HepG2 (cell line): ENCODE data around the gene PRKCZ. TPM values are rescaled to one million over a fixed set of nuclear protein-coding genes. Genes with fewer than 3 reads are reported as not detected.

Experiments used
- AGO2 ChIP-seq: fragments of 200-400 bp; formaldehyde crosslinking; optimal IDR thresholded peaks from 2 replicates; pipeline ENCODE3; 2017; ENCODE audit warnings: mild to moderate bottlenecking, low read depth, low read length, moderate library complexity
- EEA1 ChIP-seq: sonication (generic); formaldehyde crosslinking; IDR thresholded peaks from 2 replicates; pipeline ENCODE4 v1.5.1; 2020; ENCODE audit warnings: mild to moderate bottlenecking, missing genetic modification reagents, borderline replicate concordance
- HMG20A ChIP-seq: IDR thresholded peaks from 2 replicates; pipeline ENCODE4 v1.6.1; 2016; ENCODE audit warnings: borderline replicate concordance
- HMGXB3 ChIP-seq: sonication (generic); formaldehyde crosslinking; IDR thresholded peaks from 2 replicates; pipeline ENCODE4 v1.4.0; 2020; ENCODE audit warnings: missing genetic modification reagents, borderline replicate concordance
- HNF4A ChIP-seq: sonication (generic); formaldehyde crosslinking; IDR thresholded peaks from 2 replicates; pipeline ENCODE4 v1.4.0; 2020; ENCODE audit warnings: missing genetic modification reagents
- KDM3A ChIP-seq: IDR thresholded peaks from 2 replicates; pipeline ENCODE4 v1.6.1; 2018; ENCODE audit warnings: low read depth, missing compliant biosample characterization
- POLR2G ChIP-seq: fragments of 200-400 bp; formaldehyde crosslinking; IDR thresholded peaks from 2 replicates; pipeline ENCODE4 v1.6.1; 2018; ENCODE audit warnings: mild to moderate bottlenecking, low read depth, low read length, moderate library complexity
- SYNCRIP ChIP-seq: fragments of 200-400 bp; formaldehyde crosslinking; IDR thresholded peaks from 2 replicates; pipeline ENCODE4 v1.6.1; 2018; ENCODE audit warnings: mild to moderate bottlenecking, low read depth, low read length; ENCODE audit not compliant: insufficient read depth
- TARDBP ChIP-seq: sonication (generic); formaldehyde crosslinking; IDR thresholded peaks from 2 replicates; pipeline ENCODE4 v1.8.0; 2022; ENCODE audit warnings: mild to moderate bottlenecking, missing genetic modification reagents
- TP53 ChIP-seq: sonication (generic); formaldehyde crosslinking; conservative IDR thresholded peaks from 2 replicates; pipeline ENCODE4 v1.4.0; 2020; ENCODE audit warnings: missing genetic modification reagents
- ZBTB20 ChIP-seq: sonication (generic); formaldehyde crosslinking; IDR thresholded peaks from 2 replicates; pipeline ENCODE4 v1.8.1; 2023; ENCODE audit warnings: missing genetic modification reagents, low read depth, mild to moderate bottlenecking, borderline replicate concordance
- ZFP37 ChIP-seq: sonication (generic); formaldehyde crosslinking; IDR thresholded peaks from 2 replicates; pipeline ENCODE4 v1.4.0; 2020; ENCODE audit warnings: missing genetic modification reagents, borderline replicate concordance
- ZNF230 ChIP-seq: sonication (generic); formaldehyde crosslinking; IDR thresholded peaks from 2 replicates; pipeline ENCODE4 v1.4.0; 2020; ENCODE audit warnings: mild to moderate bottlenecking, missing genetic modification reagents
- ZNF292 ChIP-seq: sonication (generic); formaldehyde crosslinking; IDR thresholded peaks from 2 replicates; pipeline ENCODE4 v1.8.1; 2022; ENCODE audit warnings: mild to moderate bottlenecking, low read depth, missing genetic modification reagents, borderline replicate concordance
- ZNF331 ChIP-seq: sonication (generic); formaldehyde crosslinking; IDR thresholded peaks from 2 replicates; pipeline ENCODE4 v1.4.0; 2020; ENCODE audit warnings: missing genetic modification reagents
- ZNF512 ChIP-seq: sonication (generic); formaldehyde crosslinking; IDR thresholded peaks from 2 replicates; pipeline ENCODE4 v1.4.0; 2020; ENCODE audit warnings: mild to moderate bottlenecking, missing genetic modification reagents
- ZNF552 ChIP-seq: sonication (generic); formaldehyde crosslinking; IDR thresholded peaks from 2 replicates; pipeline ENCODE4 v1.9.0; 2022; ENCODE audit warnings: missing genetic modification reagents, mild to moderate bottlenecking, borderline replicate concordance
- ZNF766 ChIP-seq: sonication (generic); formaldehyde crosslinking; IDR thresholded peaks from 2 replicates; pipeline ENCODE4 v1.5.0; 2020; ENCODE audit warnings: missing genetic modification reagents, borderline replicate concordance
- ZNF800 ChIP-seq: sonication (generic); formaldehyde crosslinking; IDR thresholded peaks from 2 replicates; pipeline ENCODE4 v1.4.0; 2020; ENCODE audit warnings: missing genetic modification reagents
- ZNF891 ChIP-seq: sonication (generic); formaldehyde crosslinking; IDR thresholded peaks from 2 replicates; pipeline ENCODE4 v1.5.0; 2020; ENCODE audit warnings: mild to moderate bottlenecking, missing genetic modification reagents
- polyA plus RNA-seq, 8 experiments: library from polyadenylated mRNA; depleted of rRNA in 3 of 8; stranded (reverse) in 7 of 8; unstranded in 1 of 8; fragments of >200 nt; fragmentation: Illumina TruSeq in 4 of 8; extraction: Trizol in 4 of 8; gene quantifications; 2 replicates each; pipeline versions ENCODE4 v1.2.1 to v1.2.3, GENCODE V29; 2011 to 2016; ENCODE audit warnings: low read depth in 4 of 8, missing spikeins in 1 of 8, mixed read lengths in 1 of 8; ENCODE audit not compliant: insufficient read depth in 1 of 8
- total RNA-seq, 5 experiments: library from RNA; depleted of rRNA; stranded (reverse); fragments of >200 nt; fragmentation: Illumina TruSeq; extraction: Trizol; gene quantifications; 2 replicates each; pipeline ENCODE4 v1.2.3, GENCODE V29; 2016; ENCODE audit warnings: low read depth in 1 of 5
- TF ChIP-seq, protein P1 (sequence below): sonication (generic); formaldehyde crosslinking; IDR thresholded peaks from 2 replicates; pipeline ENCODE4 v1.8.0; 2022; ENCODE audit warnings: mild to moderate bottlenecking, missing genetic modification reagents, moderate library complexity

The PRKCZ gene
- total and polyA plus RNA-seq, 2 of the 13 experiments (the other 11 are each of a cell fraction or from before 2014, with no cell fraction given) = 34.7 to 85.2 TPM

DNA sequence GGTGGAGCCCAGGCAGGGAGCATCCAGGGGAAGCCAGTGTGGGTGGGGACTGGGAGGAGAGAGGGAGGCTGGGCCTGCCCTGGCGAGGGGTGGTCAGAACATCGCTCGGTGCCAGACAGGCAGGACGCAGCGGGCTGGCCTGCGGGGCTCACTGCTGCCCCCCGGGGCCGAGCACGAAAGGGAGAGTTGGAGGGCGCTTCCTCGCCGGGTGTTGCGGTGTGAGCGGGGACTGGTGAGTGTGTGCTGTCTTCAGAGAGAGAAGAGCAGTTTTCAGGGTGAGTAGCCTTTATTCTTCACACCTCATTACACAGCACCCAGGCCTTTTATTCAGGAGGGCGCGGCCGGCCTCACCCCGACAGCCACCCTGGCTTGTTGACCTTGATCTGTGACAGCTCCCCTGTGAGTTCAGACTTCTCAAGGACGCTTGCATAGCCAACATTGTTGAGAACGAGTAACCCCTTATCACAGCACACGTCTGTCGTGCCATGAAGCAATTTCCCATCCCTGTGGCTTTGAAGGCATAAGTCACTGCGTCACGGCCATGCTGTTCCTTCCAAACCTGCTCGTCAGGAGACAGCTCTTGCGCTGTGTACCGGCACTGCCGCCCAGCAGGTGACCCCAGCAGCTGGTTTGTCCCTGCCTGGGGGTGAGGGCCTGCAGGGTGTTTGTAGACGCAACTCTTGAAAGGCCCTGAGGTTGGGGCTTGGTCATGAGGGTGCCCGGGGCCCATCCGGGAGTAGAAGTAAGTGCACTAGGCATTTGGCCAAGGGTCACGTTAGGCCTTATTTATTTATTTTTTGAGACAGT lies 54.6 kb downstream of the PRKCZ start (continued):
- no peak for TF ChIP-seq HMGXB3 (CRISPR knock-in tag)
- no peak for TF ChIP-seq TP53 (CRISPR knock-in tag)
- no peak for TF ChIP-seq ZNF512 (CRISPR knock-in tag)
- no peak for TF ChIP-seq POLR2G
- TF ChIP-seq ZNF800 (CRISPR knock-in tag) = no peak
- no peak for TF ChIP-seq ZNF292
- TF ChIP-seq TARDBP (CRISPR knock-in tag) = peak; percentile 54; the same call in 1 of the 2 replicates
- TF ChIP-seq EEA1 (CRISPR knock-in tag) = no peak
- no peak for TF ChIP-seq ZNF230 (CRISPR knock-in tag)
- peak; percentile 69 for TF ChIP-seq HMG20A (CRISPR knock-in tag)
- TF ChIP-seq ZBTB20 = no peak
- TF ChIP-seq KDM3A (CRISPR knock-in tag) = peak; percentile 37; the same call in 1 of the 2 replicates
- TF ChIP-seq, protein P1, sequence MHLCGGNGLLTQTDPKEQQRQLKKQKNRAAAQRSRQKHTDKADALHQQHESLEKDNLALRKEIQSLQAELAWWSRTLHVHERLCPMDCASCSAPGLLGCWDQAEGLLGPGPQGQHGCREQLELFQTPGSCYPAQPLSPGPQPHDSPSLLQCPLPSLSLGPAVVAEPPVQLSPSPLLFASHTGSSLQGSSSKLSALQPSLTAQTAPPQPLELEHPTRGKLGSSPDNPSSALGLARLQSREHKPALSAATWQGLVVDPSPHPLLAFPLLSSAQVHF (CRISPR knock-in tag) = no peak
- TF ChIP-seq ZFP37 (CRISPR knock-in tag) = no peak
- no peak for TF ChIP-seq ZNF552 (CRISPR knock-in tag)
- no peak for TF ChIP-seq SYNCRIP
- TF ChIP-seq AGO2 = peak; percentile 35
- TF ChIP-seq HNF4A (CRISPR knock-in tag) = peak; percentile 71
- TF ChIP-seq ZNF331 (CRISPR knock-in tag) = peak; percentile 27; the same call in 1 of the 2 replicates
- no peak for TF ChIP-seq ZNF766 (CRISPR knock-in tag)
- no peak for TF ChIP-seq ZNF891 (CRISPR knock-in tag)
